Activated T-cell treated with anti-CD3 and anti-CD28 coated beads, Interleukin-2, amount 50 U/mL, for 48 hours (primary cell): ENCODE results near the gene KCNAB2.

Source experiments
- DNase-seq, 2 experiments: peaks; one replicate each; pipeline ENCODE4 v3.0.0-alpha.2; 2020

The KCNAB2 gene

DNA sequence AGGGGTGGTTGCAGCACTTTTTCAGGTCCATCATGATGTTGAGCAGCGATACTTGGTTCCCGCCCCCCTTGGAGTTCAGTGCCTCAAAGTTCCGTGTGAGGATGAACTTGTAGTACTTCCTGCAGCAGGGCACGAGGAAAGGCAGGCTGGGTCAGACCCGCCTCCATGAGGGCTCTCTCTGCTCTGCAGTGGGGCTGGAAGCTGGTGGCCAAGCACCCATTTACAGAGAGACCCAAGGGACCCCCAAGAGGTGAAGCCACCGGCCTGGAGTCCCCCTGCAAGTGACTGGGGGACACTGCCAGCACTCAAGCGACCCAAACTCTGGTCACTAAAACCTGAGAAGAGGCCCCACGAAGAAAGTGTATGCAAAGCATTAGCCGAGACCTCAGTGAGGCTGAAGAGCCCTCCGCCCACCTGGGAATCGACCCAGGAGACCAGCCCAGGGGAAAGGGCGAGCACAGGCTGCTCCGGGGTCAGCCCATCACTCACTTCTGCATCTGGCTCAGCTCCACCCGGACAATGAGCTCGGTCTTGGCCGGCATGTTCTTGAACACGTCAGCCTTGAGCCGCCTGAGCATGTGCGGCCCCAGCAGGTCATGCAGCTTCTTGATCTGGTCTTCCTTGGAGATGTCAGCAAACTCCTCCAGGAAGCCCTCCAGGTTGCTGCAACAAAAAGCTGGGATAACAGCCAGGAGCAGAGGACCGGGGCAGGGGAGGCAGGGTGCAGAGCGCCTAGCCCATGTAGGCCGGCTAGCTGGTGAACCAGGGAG is 89.2 kb downstream of the KCNAB2 start:
- DNase-seq, result no peak

DNA sequence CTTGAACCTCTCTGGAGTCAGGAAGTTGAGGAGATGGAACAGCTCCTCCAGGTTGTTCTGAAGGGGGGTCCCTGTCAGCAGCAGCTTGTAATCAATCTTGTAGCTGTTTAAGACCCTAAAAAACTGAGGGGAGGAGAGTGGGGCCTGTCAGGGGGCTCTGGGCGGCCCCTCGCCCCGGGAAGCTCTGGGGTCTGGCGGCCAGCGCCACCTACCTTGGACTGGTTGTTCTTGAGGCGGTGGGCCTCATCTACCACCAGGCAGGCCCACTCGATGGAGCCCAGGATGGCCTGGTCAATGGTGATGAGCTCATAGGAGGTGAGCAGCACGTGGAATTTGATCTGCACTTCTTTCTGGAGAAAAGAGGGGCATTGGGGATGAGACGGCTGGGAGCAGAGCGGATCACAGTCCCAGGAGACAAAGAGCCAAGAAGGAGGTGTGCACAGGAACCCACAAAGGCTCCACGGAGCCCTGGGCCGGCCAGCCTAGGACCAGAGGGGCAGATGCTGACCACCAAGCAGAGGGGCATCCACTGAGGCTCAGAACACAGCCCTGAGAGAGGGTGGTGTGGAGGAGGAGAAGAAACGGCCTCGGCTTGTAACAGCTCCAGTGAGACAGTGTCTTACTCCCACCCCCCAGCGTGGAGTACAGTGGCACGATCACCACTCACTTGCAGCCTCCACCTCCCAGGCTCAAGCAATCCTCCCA is 91.0 kb downstream of the KCNAB2 start:
- DNase-seq, result no peak

DNA sequence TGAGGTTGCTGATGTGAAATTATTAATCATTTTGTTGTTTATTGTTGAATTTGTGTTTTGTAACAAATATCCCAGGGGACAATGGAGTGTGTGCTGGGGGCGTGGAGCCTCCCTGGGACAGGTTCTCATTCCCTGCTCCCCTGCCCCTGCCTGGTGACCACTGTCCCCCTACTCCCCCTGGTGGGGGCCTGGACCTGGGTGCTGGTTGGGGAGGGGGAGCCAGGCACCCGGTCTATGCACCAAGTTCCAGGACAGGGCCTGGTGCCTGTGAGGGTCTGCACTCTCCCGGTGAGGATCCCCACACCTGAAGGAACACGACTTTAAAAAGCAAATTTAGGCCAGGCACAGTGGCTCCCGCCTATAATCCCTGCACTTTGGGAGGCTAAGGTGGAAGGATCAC is 92.1 kb downstream of the KCNAB2 start:
- DNase-seq, result no peak

DNA sequence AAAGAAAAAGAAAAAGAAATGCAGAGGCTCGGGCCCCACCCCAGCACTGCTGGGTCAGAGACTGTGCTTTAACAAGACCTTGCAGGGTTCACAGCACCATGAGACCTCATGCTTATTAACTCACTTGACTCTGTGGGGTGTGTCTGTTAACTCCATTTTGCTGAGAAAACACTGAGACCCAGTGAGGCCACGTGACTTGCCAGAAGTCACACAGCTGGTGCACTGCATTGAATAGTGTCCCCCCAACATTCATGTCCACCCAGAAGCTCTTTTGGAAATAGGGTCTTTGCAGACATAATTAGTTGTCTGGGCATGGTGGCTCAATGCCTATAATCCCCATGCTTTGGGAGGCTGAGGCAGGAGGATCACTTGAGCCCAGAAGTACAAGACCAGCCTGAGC is 94.7 kb downstream of the KCNAB2 start:
- no peak for DNase-seq

DNA sequence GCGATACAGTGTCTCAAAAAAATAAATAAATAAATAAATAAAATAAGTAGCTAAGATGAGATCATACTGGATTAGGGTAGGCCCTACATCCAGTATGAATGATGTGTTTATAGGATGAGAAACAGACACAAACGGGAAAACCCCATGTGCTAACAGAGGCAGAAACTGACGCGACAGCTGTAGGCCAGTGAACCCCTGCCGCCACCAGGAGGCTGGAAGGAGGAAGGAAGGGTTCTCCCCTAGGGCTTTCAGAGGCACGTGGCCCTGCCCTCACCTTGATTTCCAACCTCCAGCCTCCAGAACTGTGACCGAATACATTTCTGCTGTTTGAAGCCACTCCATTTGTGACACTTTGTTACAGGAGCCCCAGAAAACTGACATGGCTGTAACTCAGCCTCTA is 95.9 kb downstream of the KCNAB2 start:
- DNase-seq, result peak; percentile 42 to 55

DNA sequence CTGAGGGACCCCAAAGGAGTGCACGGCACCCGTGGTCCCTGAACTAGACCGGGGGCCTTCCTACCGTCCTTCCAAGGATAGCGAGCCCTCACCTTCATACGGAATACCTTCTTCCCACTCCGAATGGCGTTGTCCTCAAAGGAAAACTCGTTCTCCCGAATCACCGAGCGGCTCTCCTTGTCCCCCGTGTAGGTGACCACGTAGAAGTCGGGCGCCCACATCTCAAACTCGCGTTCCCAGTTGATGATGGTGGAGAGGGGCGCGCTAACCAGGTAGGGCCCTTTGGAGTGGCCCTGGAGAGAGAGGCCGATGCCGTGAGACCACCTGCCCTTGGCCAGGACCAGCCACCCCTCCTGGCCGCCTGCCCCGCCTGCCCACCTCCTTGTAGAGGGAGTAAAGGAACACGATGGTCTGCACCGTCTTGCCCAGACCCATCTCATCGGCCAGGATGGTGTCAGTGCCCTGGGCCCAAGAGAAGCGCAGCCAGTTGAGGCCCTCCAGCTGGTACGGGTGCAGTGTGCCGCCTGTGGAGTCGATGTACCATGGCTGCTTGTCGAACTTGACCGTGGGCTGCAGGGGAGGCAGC is 96.4 kb downstream of the KCNAB2 start:
- no peak for DNase-seq

DNA sequence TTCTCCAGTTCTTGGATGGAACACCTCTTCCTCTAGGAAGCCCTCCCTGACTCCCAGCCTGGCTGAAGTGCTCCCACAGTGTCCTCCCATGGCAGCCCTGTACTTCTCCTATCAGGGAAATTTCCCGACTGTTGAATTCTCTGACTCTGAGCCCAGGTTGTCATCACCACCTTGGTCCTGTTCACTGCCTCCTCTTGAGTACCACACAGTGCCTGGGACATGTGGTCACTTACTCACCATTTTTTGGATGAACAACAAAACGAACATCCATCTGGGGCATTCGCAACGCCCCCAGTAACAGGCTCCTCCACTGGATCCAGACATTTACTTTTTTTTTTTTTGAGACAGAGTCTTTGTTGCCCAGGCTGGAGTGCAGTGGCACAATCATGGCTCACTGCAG is 97.0 kb downstream of the KCNAB2 start:
- no peak for DNase-seq

DNA sequence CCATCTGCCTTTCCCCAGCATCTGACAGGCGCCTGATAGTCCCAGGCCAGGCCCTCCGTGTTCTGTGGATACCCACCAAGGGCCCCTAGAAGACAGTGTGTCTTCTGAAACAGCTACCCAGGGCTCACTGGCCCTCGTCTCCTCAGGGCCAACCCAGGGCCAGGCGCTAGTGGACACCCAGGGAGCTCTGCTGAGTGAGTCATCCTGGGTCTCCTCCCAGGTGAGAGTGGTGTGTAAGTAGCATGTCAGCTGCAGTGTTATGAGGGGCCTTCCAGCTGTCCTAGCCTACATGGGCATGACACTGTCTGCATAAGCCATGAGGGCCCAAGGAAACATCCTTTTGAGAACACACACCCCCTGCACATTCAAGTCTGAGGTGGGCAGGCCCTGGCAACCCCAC is 97.7 kb downstream of the KCNAB2 start:
- DNase-seq, result no peak

DNA sequence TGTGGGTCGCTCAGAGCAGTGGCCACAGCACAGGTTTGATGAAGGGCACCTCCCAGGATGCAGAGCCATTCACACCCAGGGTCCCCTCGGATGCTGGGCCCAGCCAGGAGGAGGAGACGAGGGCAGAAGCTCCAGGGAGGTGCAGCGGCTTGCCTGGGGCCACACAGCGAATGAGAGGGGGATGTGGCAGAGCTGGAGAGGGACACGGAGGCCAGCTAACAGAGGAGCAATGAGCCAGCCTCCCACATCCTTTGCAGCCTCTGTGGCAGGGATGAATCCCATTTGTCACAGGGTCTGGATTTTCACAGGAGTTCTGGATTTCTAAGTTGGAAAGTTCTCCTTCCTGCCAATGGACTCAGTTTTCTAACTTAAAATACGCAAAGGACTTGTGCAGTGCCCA is 98.5 kb downstream of the KCNAB2 start:
- DNase-seq, result no peak

DNA sequence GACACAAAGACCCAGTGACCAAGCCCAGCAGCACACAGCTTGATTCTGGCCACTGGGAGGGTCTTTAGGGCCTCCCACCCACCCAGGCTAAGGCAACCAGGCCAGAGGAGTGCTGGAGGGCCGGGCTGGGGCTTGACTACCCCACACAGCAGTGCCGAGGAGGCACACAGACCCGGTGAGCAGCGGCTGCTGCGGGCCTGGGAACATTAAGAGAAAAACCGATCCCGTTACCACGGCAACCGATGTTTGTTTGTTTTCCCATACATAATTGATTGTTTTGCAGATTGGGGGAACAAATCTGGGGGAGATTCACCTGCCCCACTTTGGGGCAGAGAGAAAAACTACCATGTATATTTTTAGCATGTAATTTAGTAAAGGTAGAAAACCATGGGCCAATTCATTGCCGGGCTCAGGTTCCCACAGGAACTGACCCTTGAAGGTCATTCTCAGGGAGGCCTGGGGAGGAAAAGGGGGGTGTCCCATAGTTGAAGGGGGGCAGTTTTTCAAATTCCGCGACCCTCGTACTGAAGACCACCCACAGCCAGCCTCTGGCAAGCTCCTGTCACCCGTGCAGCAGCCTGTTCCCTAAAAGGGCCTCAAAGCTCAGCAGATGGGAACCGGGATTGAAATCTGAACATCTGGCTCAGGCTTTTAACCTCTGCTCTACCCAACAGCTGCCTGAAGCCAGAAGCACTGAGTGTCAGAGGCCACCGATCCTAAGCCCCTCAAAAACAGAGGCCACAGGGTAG is 99.1 kb downstream of the KCNAB2 start:
- no peak for DNase-seq

DNA sequence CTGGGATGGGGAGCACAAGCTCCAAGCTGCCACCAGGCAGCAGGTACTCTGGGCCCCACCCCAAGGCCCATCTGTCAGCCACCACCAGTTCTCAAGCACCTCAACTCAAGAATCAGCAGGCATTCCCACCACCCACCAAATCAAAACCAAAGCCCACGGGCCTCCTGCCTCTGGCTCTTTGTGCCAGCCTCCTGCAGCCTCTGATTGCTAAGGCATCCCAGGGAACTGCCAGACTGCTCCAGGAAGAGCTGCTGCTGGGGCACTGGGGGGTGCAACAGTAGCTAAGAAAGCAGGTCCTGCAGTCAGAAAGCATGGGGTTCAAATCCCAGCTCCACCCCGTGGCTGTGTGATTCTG is 99.7 kb downstream of the KCNAB2 start:
- no peak for DNase-seq

DNA sequence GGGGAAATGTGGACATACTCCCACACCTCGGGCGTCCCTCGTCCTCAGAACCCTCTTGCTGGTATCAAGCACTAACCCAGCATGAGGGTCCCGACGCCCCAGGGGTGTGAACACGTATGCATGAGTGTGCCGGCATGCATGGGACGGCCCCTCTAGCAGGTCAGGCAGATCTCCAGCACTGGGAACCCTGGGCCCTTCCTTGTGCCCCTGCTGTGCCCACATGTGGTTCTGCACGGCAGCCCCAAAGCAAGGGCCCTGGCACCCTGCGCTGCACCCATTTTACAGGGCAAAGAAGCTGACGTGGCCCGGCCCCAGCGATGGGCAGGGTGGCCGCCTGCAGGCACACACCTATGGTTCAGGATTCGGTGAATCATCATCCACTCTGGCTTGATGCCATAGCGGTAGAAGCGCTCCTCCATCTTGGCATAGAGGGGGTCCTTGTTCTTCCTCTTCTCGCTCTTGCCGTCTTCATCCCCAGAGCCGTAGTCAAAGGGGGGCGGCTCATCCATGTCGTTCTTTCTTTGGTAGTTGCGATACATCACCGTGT is 100.2 kb downstream of the KCNAB2 start:
- DNase-seq, result no peak

DNA sequence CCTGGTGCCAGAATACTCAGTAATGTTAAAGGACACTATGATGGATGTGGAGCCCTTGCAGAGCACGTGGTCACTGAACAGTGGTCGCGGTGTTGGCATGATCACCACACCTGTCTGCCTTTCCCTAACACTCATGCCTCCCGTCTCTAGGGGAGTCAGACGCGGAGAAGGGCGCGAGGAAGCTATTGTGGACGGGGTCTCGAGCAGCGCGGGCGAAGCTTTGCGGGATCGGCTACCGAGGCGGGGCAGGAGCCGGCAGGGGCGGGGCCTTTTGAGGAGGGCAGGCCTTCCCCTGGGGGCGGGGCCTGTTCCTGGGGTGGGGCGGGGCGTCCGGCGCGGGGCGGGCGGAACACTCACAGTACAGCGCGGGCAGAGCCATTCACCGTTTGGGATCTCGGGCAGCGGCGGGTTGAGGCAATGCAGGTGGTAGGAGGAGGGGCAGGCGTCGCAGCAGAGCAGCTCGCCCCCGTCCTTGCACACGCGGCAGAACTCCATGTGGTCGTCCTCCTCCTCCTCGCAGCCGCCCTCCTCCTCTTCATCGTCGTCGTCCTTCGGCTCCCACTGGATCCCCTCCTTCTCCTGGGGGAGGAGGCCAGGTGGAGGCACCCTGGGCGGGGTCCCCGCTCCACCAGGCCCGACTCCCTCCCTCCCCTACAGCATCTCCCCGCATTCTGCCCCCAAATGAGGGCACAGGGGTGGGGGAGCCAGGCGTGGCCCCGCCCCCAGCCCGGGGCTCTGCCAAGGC is 103.0 kb downstream of the KCNAB2 start:
- DNase-seq, result peak; percentile 81 to 84

DNA sequence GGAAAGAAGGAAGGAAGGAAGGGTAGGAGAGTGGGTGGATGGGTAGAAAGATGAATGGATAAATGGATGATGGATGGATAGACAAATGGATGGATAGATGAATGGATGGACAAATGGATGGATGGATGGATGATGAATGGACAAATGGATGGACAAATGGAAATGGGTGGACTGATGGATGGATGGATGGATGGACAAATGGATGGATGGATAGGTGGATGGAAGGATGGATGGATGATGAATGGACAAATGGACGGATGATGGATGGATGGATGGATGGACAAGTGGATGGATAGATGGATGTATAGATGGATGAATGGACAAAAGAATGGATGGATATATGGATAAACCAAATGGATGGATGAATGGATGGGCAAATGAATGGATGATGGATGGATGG is 103.9 kb downstream of the KCNAB2 start:
- no peak for DNase-seq

DNA sequence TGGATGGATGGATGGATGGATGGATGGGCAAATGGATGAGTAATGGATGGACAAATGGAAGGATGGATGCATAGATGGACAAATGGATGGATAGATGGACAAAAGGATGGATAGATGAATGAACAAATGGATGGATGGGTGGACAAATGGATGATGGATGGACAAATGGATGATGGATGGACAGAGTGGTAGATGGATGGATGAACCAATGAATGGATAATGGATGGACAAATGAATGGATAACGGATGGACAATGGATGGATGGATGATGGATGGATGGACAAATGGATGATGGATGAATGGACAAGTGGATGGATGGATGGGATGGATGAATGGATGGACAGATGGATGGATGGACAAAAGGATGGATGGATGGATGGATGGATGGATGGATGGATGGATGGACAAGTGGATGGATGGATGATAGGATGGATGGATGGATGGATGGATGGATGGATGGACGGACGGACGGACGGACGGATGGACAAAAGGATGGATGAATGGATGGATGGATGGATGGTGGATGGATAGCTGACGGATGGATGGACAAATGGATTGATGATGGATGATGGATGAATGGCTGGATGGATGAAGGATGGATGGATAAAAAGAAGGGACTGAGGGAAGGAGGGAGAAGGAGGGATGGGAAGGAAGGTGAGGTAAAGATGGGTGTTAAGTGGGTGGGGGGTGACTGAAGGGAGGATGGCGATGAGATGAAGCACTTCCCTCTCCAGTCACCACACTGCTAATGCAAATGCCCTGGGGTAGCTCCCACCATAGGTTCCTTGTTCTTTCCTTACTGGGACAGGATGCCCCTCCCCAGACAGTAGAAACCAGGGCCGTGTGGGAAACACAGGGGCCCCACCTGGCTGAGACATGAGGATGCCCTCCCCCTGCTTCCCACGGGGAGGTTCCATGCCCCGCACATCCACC is 104.6 kb downstream of the KCNAB2 start:
- DNase-seq, result no peak
